HepG2 (cell line): ENCODE data around the gene ITM2A.

Experiments used
- HMG20B ChIP-seq: conservative IDR thresholded peaks from 2 replicates; pipeline ENCODE4 v1.6.1; 2016; ENCODE audit warnings: missing genetic modification reagents, missing compliant biosample characterization
- NR2C2 ChIP-seq: sonication (generic); formaldehyde crosslinking; IDR thresholded peaks from 2 replicates; pipeline ENCODE4 v1.4.0; 2020; ENCODE audit warnings: missing genetic modification reagents, mild to moderate bottlenecking, moderate library complexity, borderline replicate concordance
- RARG ChIP-seq: sonication (generic); formaldehyde crosslinking; IDR thresholded peaks from 2 replicates; pipeline ENCODE4 v1.4.0; 2020; ENCODE audit warnings: low read depth, mild to moderate bottlenecking, missing genetic modification reagents
- RBFOX2 ChIP-seq: fragments of 200-400 bp; formaldehyde crosslinking; IDR thresholded peaks from 2 replicates; pipeline ENCODE4 v1.6.1; 2017; ENCODE audit warnings: low read depth, mild to moderate bottlenecking, low read length
- RNF2 ChIP-seq: fragments of 450-650 bp; conservative IDR thresholded peaks from 2 replicates; pipeline ENCODE4 v1.6.1; 2016; ENCODE audit warnings: low read depth
- SUZ12 ChIP-seq: fragments of 150-350 bp; IDR thresholded peaks from 2 replicates; pipeline ENCODE4 v1.6.1; 2014; ENCODE audit warnings: low read depth, low read length
- ZNF557 ChIP-seq: sonication (generic); formaldehyde crosslinking; IDR thresholded peaks from 2 replicates; pipeline ENCODE4 v1.4.0; 2020; ENCODE audit warnings: missing genetic modification reagents
- TF ChIP-seq, protein P1 (sequence below): sonication (generic); formaldehyde crosslinking; IDR thresholded peaks from 2 replicates; pipeline ENCODE4 v1.5.1; 2020; ENCODE audit warnings: mild to moderate bottlenecking, missing genetic modification reagents, moderate library complexity
- TF ChIP-seq, protein P2 (sequence below): sonication (generic); formaldehyde crosslinking; IDR thresholded peaks from 2 replicates; pipeline ENCODE4 v1.4.0; 2020; ENCODE audit warnings: missing genetic modification reagents
- TF ChIP-seq, protein P3 (sequence below): sonication (generic); formaldehyde crosslinking; IDR thresholded peaks from 2 replicates; pipeline ENCODE4 v1.8.1; 2022; ENCODE audit warnings: low read depth, mild to moderate bottlenecking, missing genetic modification reagents

DNA sequence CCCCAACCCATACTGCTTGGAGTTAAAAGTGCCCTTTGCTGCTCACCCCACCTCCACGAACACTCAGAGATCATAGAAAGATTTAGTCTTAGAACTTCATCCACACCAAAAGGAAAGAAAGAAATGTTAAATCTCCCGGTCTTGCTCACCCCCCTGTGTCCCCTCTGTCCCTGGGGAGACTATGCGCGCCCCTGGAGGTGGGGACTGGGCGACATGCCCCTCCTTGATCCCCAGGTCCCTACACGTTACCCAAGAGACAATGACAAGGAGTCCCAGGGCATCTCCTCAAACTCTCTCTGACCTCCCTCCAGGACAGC is 620 bp downstream of the ITM2A start:
- TF ChIP-seq, protein P1, sequence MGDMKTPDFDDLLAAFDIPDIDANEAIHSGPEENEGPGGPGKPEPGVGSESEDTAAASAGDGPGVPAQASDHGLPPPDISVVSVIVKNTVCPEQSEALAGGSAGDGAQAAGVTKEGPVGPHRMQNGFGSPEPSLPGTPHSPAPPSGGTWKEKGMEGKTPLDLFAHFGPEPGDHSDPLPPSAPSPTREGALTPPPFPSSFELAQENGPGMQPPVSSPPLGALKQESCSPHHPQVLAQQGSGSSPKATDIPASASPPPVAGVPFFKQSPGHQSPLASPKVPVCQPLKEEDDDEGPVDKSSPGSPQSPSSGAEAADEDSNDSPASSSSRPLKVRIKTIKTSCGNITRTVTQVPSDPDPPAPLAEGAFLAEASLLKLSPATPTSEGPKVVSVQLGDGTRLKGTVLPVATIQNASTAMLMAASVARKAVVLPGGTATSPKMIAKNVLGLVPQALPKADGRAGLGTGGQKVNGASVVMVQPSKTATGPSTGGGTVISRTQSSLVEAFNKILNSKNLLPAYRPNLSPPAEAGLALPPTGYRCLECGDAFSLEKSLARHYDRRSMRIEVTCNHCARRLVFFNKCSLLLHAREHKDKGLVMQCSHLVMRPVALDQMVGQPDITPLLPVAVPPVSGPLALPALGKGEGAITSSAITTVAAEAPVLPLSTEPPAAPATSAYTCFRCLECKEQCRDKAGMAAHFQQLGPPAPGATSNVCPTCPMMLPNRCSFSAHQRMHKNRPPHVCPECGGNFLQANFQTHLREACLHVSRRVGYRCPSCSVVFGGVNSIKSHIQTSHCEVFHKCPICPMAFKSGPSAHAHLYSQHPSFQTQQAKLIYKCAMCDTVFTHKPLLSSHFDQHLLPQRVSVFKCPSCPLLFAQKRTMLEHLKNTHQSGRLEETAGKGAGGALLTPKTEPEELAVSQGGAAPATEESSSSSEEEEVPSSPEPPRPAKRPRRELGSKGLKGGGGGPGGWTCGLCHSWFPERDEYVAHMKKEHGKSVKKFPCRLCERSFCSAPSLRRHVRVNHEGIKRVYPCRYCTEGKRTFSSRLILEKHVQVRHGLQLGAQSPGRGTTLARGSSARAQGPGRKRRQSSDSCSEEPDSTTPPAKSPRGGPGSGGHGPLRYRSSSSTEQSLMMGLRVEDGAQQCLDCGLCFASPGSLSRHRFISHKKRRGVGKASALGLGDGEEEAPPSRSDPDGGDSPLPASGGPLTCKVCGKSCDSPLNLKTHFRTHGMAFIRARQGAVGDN (CRISPR knock-in tag) = no peak
- no peak for TF ChIP-seq HMG20B (CRISPR knock-in tag)
- TF ChIP-seq, protein P2, sequence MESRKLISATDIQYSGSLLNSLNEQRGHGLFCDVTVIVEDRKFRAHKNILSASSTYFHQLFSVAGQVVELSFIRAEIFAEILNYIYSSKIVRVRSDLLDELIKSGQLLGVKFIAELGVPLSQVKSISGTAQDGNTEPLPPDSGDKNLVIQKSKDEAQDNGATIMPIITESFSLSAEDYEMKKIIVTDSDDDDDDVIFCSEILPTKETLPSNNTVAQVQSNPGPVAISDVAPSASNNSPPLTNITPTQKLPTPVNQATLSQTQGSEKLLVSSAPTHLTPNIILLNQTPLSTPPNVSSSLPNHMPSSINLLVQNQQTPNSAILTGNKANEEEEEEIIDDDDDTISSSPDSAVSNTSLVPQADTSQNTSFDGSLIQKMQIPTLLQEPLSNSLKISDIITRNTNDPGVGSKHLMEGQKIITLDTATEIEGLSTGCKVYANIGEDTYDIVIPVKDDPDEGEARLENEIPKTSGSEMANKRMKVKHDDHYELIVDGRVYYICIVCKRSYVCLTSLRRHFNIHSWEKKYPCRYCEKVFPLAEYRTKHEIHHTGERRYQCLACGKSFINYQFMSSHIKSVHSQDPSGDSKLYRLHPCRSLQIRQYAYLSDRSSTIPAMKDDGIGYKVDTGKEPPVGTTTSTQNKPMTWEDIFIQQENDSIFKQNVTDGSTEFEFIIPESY (CRISPR knock-in tag) = no peak
- TF ChIP-seq RARG (CRISPR knock-in tag) = no peak
- no peak for TF ChIP-seq NR2C2 (CRISPR knock-in tag)
- TF ChIP-seq ZNF557 (CRISPR knock-in tag) = no peak
- TF ChIP-seq SUZ12 = no peak
- TF ChIP-seq, protein P3, sequence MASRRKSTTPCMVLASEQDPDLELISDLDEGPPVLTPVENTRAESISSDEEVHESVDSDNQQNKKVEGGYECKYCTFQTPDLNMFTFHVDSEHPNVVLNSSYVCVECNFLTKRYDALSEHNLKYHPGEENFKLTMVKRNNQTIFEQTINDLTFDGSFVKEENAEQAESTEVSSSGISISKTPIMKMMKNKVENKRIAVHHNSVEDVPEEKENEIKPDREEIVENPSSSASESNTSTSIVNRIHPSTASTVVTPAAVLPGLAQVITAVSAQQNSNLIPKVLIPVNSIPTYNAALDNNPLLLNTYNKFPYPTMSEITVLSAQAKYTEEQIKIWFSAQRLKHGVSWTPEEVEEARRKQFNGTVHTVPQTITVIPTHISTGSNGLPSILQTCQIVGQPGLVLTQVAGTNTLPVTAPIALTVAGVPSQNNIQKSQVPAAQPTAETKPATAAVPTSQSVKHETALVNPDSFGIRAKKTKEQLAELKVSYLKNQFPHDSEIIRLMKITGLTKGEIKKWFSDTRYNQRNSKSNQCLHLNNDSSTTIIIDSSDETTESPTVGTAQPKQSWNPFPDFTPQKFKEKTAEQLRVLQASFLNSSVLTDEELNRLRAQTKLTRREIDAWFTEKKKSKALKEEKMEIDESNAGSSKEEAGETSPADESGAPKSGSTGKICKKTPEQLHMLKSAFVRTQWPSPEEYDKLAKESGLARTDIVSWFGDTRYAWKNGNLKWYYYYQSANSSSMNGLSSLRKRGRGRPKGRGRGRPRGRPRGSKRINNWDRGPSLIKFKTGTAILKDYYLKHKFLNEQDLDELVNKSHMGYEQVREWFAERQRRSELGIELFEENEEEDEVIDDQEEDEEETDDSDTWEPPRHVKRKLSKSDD (CRISPR knock-in tag) = no peak
- TF ChIP-seq RBFOX2 = no peak
- TF ChIP-seq RNF2 = no peak
